IMR-90 (cell line): ENCODE results near the gene LRP1B. TPM values are rescaled to one million over a fixed set of nuclear protein-coding genes. Genes with fewer than 3 reads are reported as not detected.

Experiments
- ATAC-seq: fragments of 200-7000 bp; cut with Tn5 transposase; 2 replicates; pipeline ENCODE4 v1.9.1; 2020; ENCODE audit warnings: low read depth, mild to moderate bottlenecking, moderate library complexity
- BruUV-seq: library from RNA; stranded (reverse); fragments of 400-500 nt; replicated peaks from 2 replicates; lab custom pipeline; 2021; lab: Mats Ljungman, UMichigan
- CTCF ChIA-PET: fragments of 300-600 bp; formaldehyde crosslinking; extraction: SDS; loops from one replicate; lab custom pipeline; 2021; ENCODE audit warnings: antibody characterized with exemption; lab: Yijun Ruan, JAX
- POLR2A ChIA-PET: fragments of 300-600 bp; sonication (Branson Sonifier 250); formaldehyde crosslinking; loops from one replicate; lab custom pipeline; 2022; ENCODE audit warnings: antibody characterized with exemption; ENCODE audit not compliant: unreplicated experiment; lab: Charles Lee
- DNase-seq: peaks from one replicate; pipeline ENCODE4 v3.0.0; 2013
- H2AFZ ChIP-seq: replicated peaks from 2 replicates; pipeline ENCODE3; 2013; ENCODE audit warnings: low read length, mild to moderate bottlenecking; ENCODE audit not compliant: poor library complexity
- H2AK5ac ChIP-seq: 2 replicates; pipeline ENCODE4 v1.6.1; 2013; ENCODE audit warnings: low read depth, low read length, inconsistent platforms
- H2AK9ac ChIP-seq: replicated peaks from 2 replicates; pipeline ENCODE3; 2013; ENCODE audit warnings: mild to moderate bottlenecking, low read depth, low read length, moderate library complexity; ENCODE audit not compliant: poor library complexity
- H2BK120ac ChIP-seq: 2 replicates; pipeline ENCODE4 v1.6.1; 2013; ENCODE audit warnings: low read depth, low read length, inconsistent platforms
- H2BK15ac ChIP-seq: 3 replicates; pipeline ENCODE4 v1.6.1; 2013; ENCODE audit warnings: low read depth, low read length, inconsistent platforms
- H2BK20ac ChIP-seq: 2 replicates; pipeline ENCODE4 v1.6.1; 2013; ENCODE audit warnings: low read depth, mild to moderate bottlenecking, inconsistent platforms, low read length, moderate library complexity
- H2BK5ac ChIP-seq: 2 replicates; pipeline ENCODE4 v1.6.1; 2013; ENCODE audit warnings: mild to moderate bottlenecking, low read depth, low read length, inconsistent platforms; ENCODE audit not compliant: poor library complexity, severe bottlenecking
- H3K14ac ChIP-seq: replicated peaks from 2 replicates; pipeline ENCODE4 v1.6.1; 2013; ENCODE audit warnings: low read depth, low read length, inconsistent platforms
- H3K18ac ChIP-seq: 2 replicates; pipeline ENCODE4 v1.6.1; 2013; ENCODE audit warnings: low read depth, low read length, control low read depth
- H3K23ac ChIP-seq: 2 replicates; pipeline ENCODE4 v1.6.1; 2013; ENCODE audit warnings: low read depth, low read length, inconsistent platforms
- H3K27ac ChIP-seq: 2 replicates; pipeline ENCODE4 v1.5.1; 2013; ENCODE audit warnings: mild to moderate bottlenecking, control low read depth, low read length; ENCODE audit not compliant: insufficient read depth
- H3K27me3 ChIP-seq: 2 replicates; pipeline ENCODE4 v1.6.1; 2013; ENCODE audit warnings: low read length; ENCODE audit not compliant: control insufficient read depth, insufficient read depth
- H3K36me3 ChIP-seq: 2 replicates; pipeline ENCODE4 v1.6.1; 2013; ENCODE audit warnings: low read length, mixed read lengths; ENCODE audit not compliant: control insufficient read depth, insufficient read depth
- H3K4ac ChIP-seq: 2 replicates; pipeline ENCODE4 v1.6.1; 2013; ENCODE audit warnings: low read depth, low read length, inconsistent platforms
- H3K4me1 ChIP-seq: 2 replicates; pipeline ENCODE4 v1.6.1; 2013; ENCODE audit warnings: low read length, mixed read lengths; ENCODE audit not compliant: control insufficient read depth, insufficient read depth
- H3K4me2 ChIP-seq: 2 replicates; pipeline ENCODE4 v1.6.1; 2013; ENCODE audit warnings: low read depth, mild to moderate bottlenecking, control low read depth, low read length, moderate library complexity
- H3K4me3 ChIP-seq: 2 replicates; pipeline ENCODE4 v1.5.1; 2013; ENCODE audit warnings: low read depth, mild to moderate bottlenecking, control low read depth, low read length, moderate library complexity; ENCODE audit not compliant: insufficient read depth
- H3K56ac ChIP-seq: 2 replicates; pipeline ENCODE4 v1.6.1; 2013; ENCODE audit warnings: low read length, inconsistent platforms; ENCODE audit not compliant: insufficient read depth; ENCODE audit errors: extremely low read depth
- H3K79me1 ChIP-seq, 2 experiments: 2 replicates each; pipeline ENCODE4 v1.6.1; 2013; ENCODE audit warnings: low read length in 2 of 2, inconsistent platforms in 1 of 2, low read depth in 1 of 2
- H3K9ac ChIP-seq: 2 replicates; pipeline ENCODE4 v1.6.1; 2013; ENCODE audit warnings: low read depth, low read length, control low read depth
- H3K9me1 ChIP-seq: 2 replicates; pipeline ENCODE4 v1.6.1; 2013; ENCODE audit warnings: low read length, inconsistent platforms; ENCODE audit not compliant: insufficient read depth
- H3K9me3 ChIP-seq: 2 replicates; pipeline ENCODE4 v1.6.1; 2013; ENCODE audit warnings: low read length; ENCODE audit not compliant: control insufficient read depth, insufficient read depth
- H4K20me1 ChIP-seq: 2 replicates; pipeline ENCODE4 v1.6.1; 2013; ENCODE audit warnings: low read length, inconsistent platforms; ENCODE audit not compliant: insufficient read depth
- H4K5ac ChIP-seq: 2 replicates; pipeline ENCODE4 v1.6.1; 2013; ENCODE audit warnings: mild to moderate bottlenecking, low read depth, low read length, control low read depth
- H4K8ac ChIP-seq, 2 experiments: 2 replicates each; pipeline ENCODE4 v1.6.1; 2013; ENCODE audit warnings: low read depth in 2 of 2, low read length in 2 of 2, control low read depth in 1 of 2, inconsistent platforms in 1 of 2
- H4K91ac ChIP-seq: 2 replicates; pipeline ENCODE4 v1.6.1; 2013; ENCODE audit warnings: low read depth, low read length, inconsistent platforms; ENCODE audit not compliant: insufficient read depth
- BHLHE40 ChIP-seq: fragments of 150-350 bp; IDR thresholded peaks from 2 replicates; pipeline ENCODE4 v1.6.1; 2016; ENCODE audit warnings: mild to moderate bottlenecking, low read depth, low read length
- CEBPB ChIP-seq: IDR thresholded peaks from 2 replicates; pipeline ENCODE4 v1.6.1; 2012; ENCODE audit warnings: low read depth, low read length, improper control_type of control experiment
- CHD1 ChIP-seq: IDR thresholded peaks from 2 replicates; pipeline ENCODE4 v1.6.1; 2012; ENCODE audit warnings: low read depth, low read length, improper control_type of control experiment
- ELK1 ChIP-seq: fragments of 150-350 bp; IDR thresholded peaks from 2 replicates; pipeline ENCODE4 v1.6.1; 2016; ENCODE audit warnings: low read depth, mild to moderate bottlenecking, low read length, moderate library complexity, borderline replicate concordance
- FOS ChIP-seq: fragments of 150-350 bp; IDR thresholded peaks from 2 replicates; pipeline ENCODE4 v1.6.1; 2016; ENCODE audit warnings: low read depth, low read length
- MAFK ChIP-seq: IDR thresholded peaks from 2 replicates; pipeline ENCODE4 v1.6.1; 2012; ENCODE audit warnings: low read depth, low read length, improper control_type of control experiment
- MAZ ChIP-seq: IDR thresholded peaks from 2 replicates; pipeline ENCODE4 v1.6.1; 2012; ENCODE audit warnings: low read depth, mild to moderate bottlenecking, low read length, improper control_type of control experiment, moderate library complexity, borderline replicate concordance
- MXI1 ChIP-seq: IDR thresholded peaks from 2 replicates; pipeline ENCODE4 v1.6.1; 2012; ENCODE audit warnings: low read depth, mild to moderate bottlenecking, low read length, moderate library complexity, borderline replicate concordance
- NFE2L2 ChIP-seq: fragments of 150-350 bp; IDR thresholded peaks from 2 replicates; pipeline ENCODE4 v1.6.1; 2016; ENCODE audit warnings: low read depth, mild to moderate bottlenecking, low read length
- POLR2A ChIP-seq: IDR thresholded peaks from 2 replicates; pipeline ENCODE4 v1.6.1; 2012; ENCODE audit warnings: mild to moderate bottlenecking, low read depth, low read length
- RAD21 ChIP-seq: IDR thresholded peaks from 2 replicates; pipeline ENCODE4 v1.6.1; 2012; ENCODE audit warnings: low read length, improper control_type of control experiment
- RCOR1 ChIP-seq: IDR thresholded peaks from 2 replicates; pipeline ENCODE4 v1.6.1; 2012; ENCODE audit warnings: mild to moderate bottlenecking, low read length, improper control_type of control experiment; ENCODE audit not compliant: insufficient replicate concordance
- RFX5 ChIP-seq: IDR thresholded peaks from 2 replicates; pipeline ENCODE4 v1.8.0; 2012; ENCODE audit warnings: low read depth, mild to moderate bottlenecking, low read length, moderate library complexity
- SMC3 ChIP-seq: fragments of 150-350 bp; IDR thresholded peaks from 2 replicates; pipeline ENCODE4 v1.6.1; 2016; ENCODE audit warnings: low read depth, mild to moderate bottlenecking, antibody characterized with exemption, low read length, moderate library complexity
- USF2 ChIP-seq: fragments of 150-350 bp; IDR thresholded peaks from 2 replicates; pipeline ENCODE4 v1.6.1; 2017; ENCODE audit warnings: mild to moderate bottlenecking, antibody characterized with exemption, low read length, low read depth
- WGBS, 2 experiments: methylation state at CpG; one replicate each; pipeline versions ENCODE4 v1.1.5 to v1.1.7; 2013; ENCODE audit warnings: missing lambda C conversion rate in 2 of 2; ENCODE audit not compliant: insufficient read length in 1 of 2; ENCODE audit errors: extremely low coverage in 2 of 2; 5-methylcytosine and 5-hydroxymethylcytosine counted together
- dilution Hi-C: fragments of 300-500 bp; cut with HindIII; formaldehyde crosslinking; loops from one replicate; pipeline ENCODE4 v1.14.3; 2018; ENCODE audit warnings: low sequenced_read_pairs; ENCODE audit not compliant: unreplicated experiment
- in situ Hi-C: fragments of 300-500 bp; cut with MboI; formaldehyde crosslinking; loops from 3 replicates; pipeline ENCODE4 v1.14.3; 2019; ENCODE audit warnings: low sequenced_read_pairs, inconsistent platforms, mixed read lengths
- intact Hi-C: fragments of 100-400 bp; cut with micrococcal nuclease; formaldehyde crosslinking; loops from 2 replicates; pipeline ENCODE4 v1.10.0; 2022
- polyA plus RNA-seq, 3 experiments: library from polyadenylated mRNA; depleted of rRNA; stranded (reverse); fragments of >200 nt; gene quantifications; 2 replicates each; pipeline ENCODE4 v1.2.3, GENCODE V29; 2012; ENCODE audit warnings: low replicate concordance in 1 of 3
- total RNA-seq: library from RNA; depleted of rRNA; stranded (reverse); fragments of >200 nt; gene quantifications from 2 replicates; pipeline ENCODE4 v1.2.3, GENCODE V29; 2012
- TF ChIP-seq, protein P1 (sequence below): conservative IDR thresholded peaks from 2 replicates; pipeline ENCODE4 v1.5.1; 2012; ENCODE audit warnings: mild to moderate bottlenecking, low read depth, low read length, improper control_type of control experiment

The LRP1B gene
- total and polyA plus RNA-seq, 2 of the 4 experiments (the other 2 are of a cell fraction) = under 0.01 to 0.02 TPM

- Histone ChIP-seq H3K4me2 (no peak overlapping the region), H3K9me1 (no peaks in the 10 kb centered on the region), H2BK5ac (no peak overlapping the region), H3K4me3 (no peak overlapping the region), H3K23ac (no peak overlapping the region), H2BK20ac (no peak overlapping the region), H3K9me3 (no peaks in the 10 kb centered on the region), H3K36me3 (no peaks in the 10 kb centered on the region), H3K4me1 (no peaks in the 10 kb centered on the region), H2BK120ac (no peak overlapping the region), H2AK9ac (no peak overlapping the region), H3K27me3 (no peaks in the 10 kb centered on the region), H4K5ac (no peak overlapping the region), H3K9ac (no peak overlapping the region), H2BK15ac (no peak overlapping the region), H4K8ac (no peak overlapping the region), H3K56ac (no peak overlapping the region), H2AFZ (no peak overlapping the region), H3K4ac (no peak overlapping the region), H4K91ac (no peak overlapping the region), H3K27ac (no peak overlapping the region), H2AK5ac (no peak overlapping the region), H4K20me1 (no peaks in the 10 kb centered on the region), H3K79me1 (no peaks in the 10 kb centered on the region), H3K14ac (no peak overlapping the region), H3K18ac (no peak overlapping the region)
- intact Hi-C loops = no loop called here
- in situ Hi-C loops = no loop called here
- no peak for ATAC-seq
- dilution Hi-C loops = no loop called here
- no CpG with 5 or more reads among the region's 1 CpG for WGBS, 2 experiments
- POLR2A ChIA-PET = no interaction called here
- TF ChIP-seq, protein P1, sequence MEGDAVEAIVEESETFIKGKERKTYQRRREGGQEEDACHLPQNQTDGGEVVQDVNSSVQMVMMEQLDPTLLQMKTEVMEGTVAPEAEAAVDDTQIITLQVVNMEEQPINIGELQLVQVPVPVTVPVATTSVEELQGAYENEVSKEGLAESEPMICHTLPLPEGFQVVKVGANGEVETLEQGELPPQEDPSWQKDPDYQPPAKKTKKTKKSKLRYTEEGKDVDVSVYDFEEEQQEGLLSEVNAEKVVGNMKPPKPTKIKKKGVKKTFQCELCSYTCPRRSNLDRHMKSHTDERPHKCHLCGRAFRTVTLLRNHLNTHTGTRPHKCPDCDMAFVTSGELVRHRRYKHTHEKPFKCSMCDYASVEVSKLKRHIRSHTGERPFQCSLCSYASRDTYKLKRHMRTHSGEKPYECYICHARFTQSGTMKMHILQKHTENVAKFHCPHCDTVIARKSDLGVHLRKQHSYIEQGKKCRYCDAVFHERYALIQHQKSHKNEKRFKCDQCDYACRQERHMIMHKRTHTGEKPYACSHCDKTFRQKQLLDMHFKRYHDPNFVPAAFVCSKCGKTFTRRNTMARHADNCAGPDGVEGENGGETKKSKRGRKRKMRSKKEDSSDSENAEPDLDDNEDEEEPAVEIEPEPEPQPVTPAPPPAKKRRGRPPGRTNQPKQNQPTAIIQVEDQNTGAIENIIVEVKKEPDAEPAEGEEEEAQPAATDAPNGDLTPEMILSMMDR = no peak
- TF ChIP-seq RAD21 (no peak), USF2 (no peak), ELK1 (no peak), RCOR1 (no peak), MAFK (no peak), CEBPB (no peak), MAZ (no peak), SMC3 (no peak), BHLHE40 (no peak), MXI1 (no peak), FOS (no peak), POLR2A (no peak), RFX5 (no peak), NFE2L2 (no peak), CHD1 (no peak)
- no TSS peak for BruUV-seq
- DNase-seq = no peak
- CTCF ChIA-PET = no interaction called here
These were observed 88.1 kb downstream of the LRP1B start for GRCh38 chr2:142042536-142043199.
